Islet precursor cell (in vitro differentiated cells): Measurements from ENCODE around the gene HSCB.
"Not testable (repeated sequence)": the region's sequence is repeated elsewhere in the genome, so short reads cannot be mapped to it uniquely, and the experiment has no call there.

Source experiments
- DNase-seq: peaks from one replicate; pipeline ENCODE4 v3.0.0-alpha.2; 2018

The HSCB gene

GRCh38 chr22:28741785-28742561 is at the start of gene HSCB, which contains the start of gene CHEK2:
Gene HSCB (plus strand): TSS chr22:28742039. CDS start chr22:28742096, 57 bp downstream.
Gene CHEK2 (minus strand): TSS chr22:28741820. CDS start chr22:28734721, 7,099 bp downstream.
- DNase-seq, result peak; percentile 100

- DNase-seq, result not testable (repeated sequence)
Observed at GRCh38 chr22:28693041-28693760, 48.6 kb upstream of the HSCB start.

GRCh38 chr22:28702891-28703290 is 38.9 kb upstream of the HSCB start:
- no peak for DNase-seq

- no peak for DNase-seq
Observed at GRCh38 chr22:28703436-28703835, 38.4 kb upstream of the HSCB start.

- DNase-seq, result no peak
Observed at GRCh38 chr22:28706845-28707244, 35.0 kb upstream of the HSCB start.

GRCh38 chr22:28710107-28710506 is 31.7 kb upstream of the HSCB start:
- no peak for DNase-seq

GRCh38 chr22:28710576-28711191 is 31.2 kb upstream of the HSCB start:
- DNase-seq, result no peak

- DNase-seq, result no peak
Observed at GRCh38 chr22:28711341-28711740, 30.5 kb upstream of the HSCB start.

- DNase-seq, result peak; percentile 73
Observed at GRCh38 chr22:28711820-28712777, 29.7 kb upstream of the HSCB start.

GRCh38 chr22:28714043-28714628 is 27.7 kb upstream of the HSCB start:
- no peak for DNase-seq

GRCh38 chr22:28715611-28716010 is 26.2 kb upstream of the HSCB start:
- DNase-seq, result no peak

- DNase-seq, result no peak
Observed at GRCh38 chr22:28716686-28717085, 25.2 kb upstream of the HSCB start.

- DNase-seq, result no peak
Observed at GRCh38 chr22:28718044-28718443, 23.8 kb upstream of the HSCB start.

- no peak for DNase-seq
Observed at GRCh38 chr22:28728002-28728401, 13.8 kb upstream of the HSCB start.

GRCh38 chr22:28728621-28729313 is 13.1 kb upstream of the HSCB start:
- DNase-seq, result no peak

- no peak for DNase-seq
Observed at GRCh38 chr22:28730179-28730578, 11.7 kb upstream of the HSCB start.

- DNase-seq, result no peak
Observed at GRCh38 chr22:28734393-28734792, 7.4 kb upstream of the HSCB start.

GRCh38 chr22:28736301-28737155 is 5.3 kb upstream of the HSCB start:
- DNase-seq, result no peak

- DNase-seq, result no peak
Observed at GRCh38 chr22:28737701-28738100, 4.1 kb upstream of the HSCB start.

- DNase-seq, result not testable (repeated sequence)
Observed at GRCh38 chr22:28738876-28739275, 3.0 kb upstream of the HSCB start.
